IMR-90 (cell line): ENCODE data around the gene PAFAH2. TPM values are rescaled to one million over a fixed set of nuclear protein-coding genes. Genes with fewer than 3 reads are reported as not detected.

Experiments
- ATAC-seq: fragments of 200-7000 bp; cut with Tn5 transposase; 2 replicates; pipeline ENCODE4 v1.9.1; 2020; ENCODE audit warnings: low read depth, mild to moderate bottlenecking, moderate library complexity
- BruUV-seq: library from RNA; stranded (reverse); fragments of 400-500 nt; replicated peaks from 2 replicates; lab custom pipeline; 2021; lab: Mats Ljungman, UMichigan
- CTCF ChIA-PET: fragments of 300-600 bp; formaldehyde crosslinking; extraction: SDS; loops from one replicate; lab custom pipeline; 2021; ENCODE audit warnings: antibody characterized with exemption; lab: Yijun Ruan, JAX
- POLR2A ChIA-PET: fragments of 300-600 bp; sonication (Branson Sonifier 250); formaldehyde crosslinking; loops from one replicate; lab custom pipeline; 2022; ENCODE audit warnings: antibody characterized with exemption; ENCODE audit not compliant: unreplicated experiment; lab: Charles Lee
- DNase-seq: peaks from one replicate; pipeline ENCODE4 v3.0.0; 2013
- H2AFZ ChIP-seq: replicated peaks from 2 replicates; pipeline ENCODE3; 2013; ENCODE audit warnings: low read length, mild to moderate bottlenecking; ENCODE audit not compliant: poor library complexity
- H2AK5ac ChIP-seq: 2 replicates; pipeline ENCODE4 v1.6.1; 2013; ENCODE audit warnings: low read depth, low read length, inconsistent platforms
- H2AK9ac ChIP-seq: replicated peaks from 2 replicates; pipeline ENCODE3; 2013; ENCODE audit warnings: mild to moderate bottlenecking, low read depth, low read length, moderate library complexity; ENCODE audit not compliant: poor library complexity
- H2BK120ac ChIP-seq: 2 replicates; pipeline ENCODE4 v1.6.1; 2013; ENCODE audit warnings: low read depth, low read length, inconsistent platforms
- H2BK15ac ChIP-seq: 3 replicates; pipeline ENCODE4 v1.6.1; 2013; ENCODE audit warnings: low read depth, low read length, inconsistent platforms
- H2BK20ac ChIP-seq: 2 replicates; pipeline ENCODE4 v1.6.1; 2013; ENCODE audit warnings: low read depth, mild to moderate bottlenecking, inconsistent platforms, low read length, moderate library complexity
- H2BK5ac ChIP-seq: 2 replicates; pipeline ENCODE4 v1.6.1; 2013; ENCODE audit warnings: mild to moderate bottlenecking, low read depth, low read length, inconsistent platforms; ENCODE audit not compliant: poor library complexity, severe bottlenecking
- H3K14ac ChIP-seq: replicated peaks from 2 replicates; pipeline ENCODE4 v1.6.1; 2013; ENCODE audit warnings: low read depth, low read length, inconsistent platforms
- H3K18ac ChIP-seq: 2 replicates; pipeline ENCODE4 v1.6.1; 2013; ENCODE audit warnings: low read depth, low read length, control low read depth
- H3K23ac ChIP-seq: 2 replicates; pipeline ENCODE4 v1.6.1; 2013; ENCODE audit warnings: low read depth, low read length, inconsistent platforms
- H3K27ac ChIP-seq: 2 replicates; pipeline ENCODE4 v1.5.1; 2013; ENCODE audit warnings: mild to moderate bottlenecking, control low read depth, low read length; ENCODE audit not compliant: insufficient read depth
- H3K27me3 ChIP-seq: 2 replicates; pipeline ENCODE4 v1.6.1; 2013; ENCODE audit warnings: low read length; ENCODE audit not compliant: control insufficient read depth, insufficient read depth
- H3K36me3 ChIP-seq: 2 replicates; pipeline ENCODE4 v1.6.1; 2013; ENCODE audit warnings: low read length, mixed read lengths; ENCODE audit not compliant: control insufficient read depth, insufficient read depth
- H3K4ac ChIP-seq: 2 replicates; pipeline ENCODE4 v1.6.1; 2013; ENCODE audit warnings: low read depth, low read length, inconsistent platforms
- H3K4me1 ChIP-seq: 2 replicates; pipeline ENCODE4 v1.6.1; 2013; ENCODE audit warnings: low read length, mixed read lengths; ENCODE audit not compliant: control insufficient read depth, insufficient read depth
- H3K4me2 ChIP-seq: 2 replicates; pipeline ENCODE4 v1.6.1; 2013; ENCODE audit warnings: low read depth, mild to moderate bottlenecking, control low read depth, low read length, moderate library complexity
- H3K4me3 ChIP-seq: 2 replicates; pipeline ENCODE4 v1.5.1; 2013; ENCODE audit warnings: low read depth, mild to moderate bottlenecking, control low read depth, low read length, moderate library complexity; ENCODE audit not compliant: insufficient read depth
- H3K56ac ChIP-seq: 2 replicates; pipeline ENCODE4 v1.6.1; 2013; ENCODE audit warnings: low read length, inconsistent platforms; ENCODE audit not compliant: insufficient read depth; ENCODE audit errors: extremely low read depth
- H3K79me1 ChIP-seq, 2 experiments: 2 replicates each; pipeline ENCODE4 v1.6.1; 2013; ENCODE audit warnings: low read length in 2 of 2, inconsistent platforms in 1 of 2, low read depth in 1 of 2
- H3K9ac ChIP-seq: 2 replicates; pipeline ENCODE4 v1.6.1; 2013; ENCODE audit warnings: low read depth, low read length, control low read depth
- H3K9me1 ChIP-seq: 2 replicates; pipeline ENCODE4 v1.6.1; 2013; ENCODE audit warnings: low read length, inconsistent platforms; ENCODE audit not compliant: insufficient read depth
- H3K9me3 ChIP-seq: 2 replicates; pipeline ENCODE4 v1.6.1; 2013; ENCODE audit warnings: low read length; ENCODE audit not compliant: control insufficient read depth, insufficient read depth
- H4K20me1 ChIP-seq: 2 replicates; pipeline ENCODE4 v1.6.1; 2013; ENCODE audit warnings: low read length, inconsistent platforms; ENCODE audit not compliant: insufficient read depth
- H4K5ac ChIP-seq: 2 replicates; pipeline ENCODE4 v1.6.1; 2013; ENCODE audit warnings: mild to moderate bottlenecking, low read depth, low read length, control low read depth
- H4K8ac ChIP-seq, 2 experiments: 2 replicates each; pipeline ENCODE4 v1.6.1; 2013; ENCODE audit warnings: low read depth in 2 of 2, low read length in 2 of 2, control low read depth in 1 of 2, inconsistent platforms in 1 of 2
- H4K91ac ChIP-seq: 2 replicates; pipeline ENCODE4 v1.6.1; 2013; ENCODE audit warnings: low read depth, low read length, inconsistent platforms; ENCODE audit not compliant: insufficient read depth
- BHLHE40 ChIP-seq: fragments of 150-350 bp; IDR thresholded peaks from 2 replicates; pipeline ENCODE4 v1.6.1; 2016; ENCODE audit warnings: mild to moderate bottlenecking, low read depth, low read length
- CEBPB ChIP-seq: IDR thresholded peaks from 2 replicates; pipeline ENCODE4 v1.6.1; 2012; ENCODE audit warnings: low read depth, low read length, improper control_type of control experiment
- CHD1 ChIP-seq: IDR thresholded peaks from 2 replicates; pipeline ENCODE4 v1.6.1; 2012; ENCODE audit warnings: low read depth, low read length, improper control_type of control experiment
- ELK1 ChIP-seq: fragments of 150-350 bp; IDR thresholded peaks from 2 replicates; pipeline ENCODE4 v1.6.1; 2016; ENCODE audit warnings: low read depth, mild to moderate bottlenecking, low read length, moderate library complexity, borderline replicate concordance
- FOS ChIP-seq: fragments of 150-350 bp; IDR thresholded peaks from 2 replicates; pipeline ENCODE4 v1.6.1; 2016; ENCODE audit warnings: low read depth, low read length
- MAFK ChIP-seq: IDR thresholded peaks from 2 replicates; pipeline ENCODE4 v1.6.1; 2012; ENCODE audit warnings: low read depth, low read length, improper control_type of control experiment
- MAZ ChIP-seq: IDR thresholded peaks from 2 replicates; pipeline ENCODE4 v1.6.1; 2012; ENCODE audit warnings: low read depth, mild to moderate bottlenecking, low read length, improper control_type of control experiment, moderate library complexity, borderline replicate concordance
- MXI1 ChIP-seq: IDR thresholded peaks from 2 replicates; pipeline ENCODE4 v1.6.1; 2012; ENCODE audit warnings: low read depth, mild to moderate bottlenecking, low read length, moderate library complexity, borderline replicate concordance
- NFE2L2 ChIP-seq: fragments of 150-350 bp; IDR thresholded peaks from 2 replicates; pipeline ENCODE4 v1.6.1; 2016; ENCODE audit warnings: low read depth, mild to moderate bottlenecking, low read length
- POLR2A ChIP-seq: IDR thresholded peaks from 2 replicates; pipeline ENCODE4 v1.6.1; 2012; ENCODE audit warnings: mild to moderate bottlenecking, low read depth, low read length
- RAD21 ChIP-seq: IDR thresholded peaks from 2 replicates; pipeline ENCODE4 v1.6.1; 2012; ENCODE audit warnings: low read length, improper control_type of control experiment
- RCOR1 ChIP-seq: IDR thresholded peaks from 2 replicates; pipeline ENCODE4 v1.6.1; 2012; ENCODE audit warnings: mild to moderate bottlenecking, low read length, improper control_type of control experiment; ENCODE audit not compliant: insufficient replicate concordance
- RFX5 ChIP-seq: IDR thresholded peaks from 2 replicates; pipeline ENCODE4 v1.8.0; 2012; ENCODE audit warnings: low read depth, mild to moderate bottlenecking, low read length, moderate library complexity
- SMC3 ChIP-seq: fragments of 150-350 bp; IDR thresholded peaks from 2 replicates; pipeline ENCODE4 v1.6.1; 2016; ENCODE audit warnings: low read depth, mild to moderate bottlenecking, antibody characterized with exemption, low read length, moderate library complexity
- USF2 ChIP-seq: fragments of 150-350 bp; IDR thresholded peaks from 2 replicates; pipeline ENCODE4 v1.6.1; 2017; ENCODE audit warnings: mild to moderate bottlenecking, antibody characterized with exemption, low read length, low read depth
- WGBS, 2 experiments: methylation state at CpG; one replicate each; pipeline versions ENCODE4 v1.1.5 to v1.1.7; 2013; ENCODE audit warnings: missing lambda C conversion rate in 2 of 2; ENCODE audit not compliant: insufficient read length in 1 of 2; ENCODE audit errors: extremely low coverage in 2 of 2; 5-methylcytosine and 5-hydroxymethylcytosine counted together
- dilution Hi-C: fragments of 300-500 bp; cut with HindIII; formaldehyde crosslinking; loops from one replicate; pipeline ENCODE4 v1.14.3; 2018; ENCODE audit warnings: low sequenced_read_pairs; ENCODE audit not compliant: unreplicated experiment
- in situ Hi-C: fragments of 300-500 bp; cut with MboI; formaldehyde crosslinking; loops from 3 replicates; pipeline ENCODE4 v1.14.3; 2019; ENCODE audit warnings: low sequenced_read_pairs, inconsistent platforms, mixed read lengths
- intact Hi-C: fragments of 100-400 bp; cut with micrococcal nuclease; formaldehyde crosslinking; loops from 2 replicates; pipeline ENCODE4 v1.10.0; 2022
- polyA plus RNA-seq, 3 experiments: library from polyadenylated mRNA; depleted of rRNA; stranded (reverse); fragments of >200 nt; gene quantifications; 2 replicates each; pipeline ENCODE4 v1.2.3, GENCODE V29; 2012; ENCODE audit warnings: low replicate concordance in 1 of 3
- total RNA-seq: library from RNA; depleted of rRNA; stranded (reverse); fragments of >200 nt; gene quantifications from 2 replicates; pipeline ENCODE4 v1.2.3, GENCODE V29; 2012
- TF ChIP-seq, protein P1 (sequence below): conservative IDR thresholded peaks from 2 replicates; pipeline ENCODE4 v1.5.1; 2012; ENCODE audit warnings: mild to moderate bottlenecking, low read depth, low read length, improper control_type of control experiment

Gene PAFAH2
- total and polyA plus RNA-seq, 2 of the 4 experiments (the other 2 are of a cell fraction), result 8.3 to 12.2 TPM

DNA sequence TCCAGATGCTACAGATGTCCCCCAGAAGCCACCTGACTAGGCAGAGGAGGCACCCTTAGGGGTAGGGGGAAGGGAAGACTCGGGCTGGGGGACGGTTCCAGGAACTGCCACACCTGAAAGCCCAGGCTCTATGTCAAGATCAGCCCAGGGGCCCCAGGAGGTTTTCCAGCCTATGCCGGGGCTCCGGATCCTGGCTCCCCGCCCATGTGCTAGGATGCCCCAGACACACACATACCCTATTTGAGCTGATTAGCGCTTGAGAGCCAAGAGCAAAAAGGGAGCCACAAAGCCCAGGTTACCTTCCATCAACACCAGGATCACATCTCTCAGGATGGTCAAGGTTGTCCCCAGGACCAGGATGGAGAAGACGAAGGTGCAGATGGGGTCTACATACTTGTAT, 43.5 kb upstream of the PAFAH2 start:
- no peak overlapping the region for H3K56ac ChIP-seq
- no peaks in the 10 kb centered on the region for H3K9me1 ChIP-seq
- H4K91ac ChIP-seq, result no peak overlapping the region
- no peak overlapping the region for H3K4ac ChIP-seq
- H3K4me1 ChIP-seq, result peaks cover 2% of the 10 kb centered on the region
- no peak overlapping the region for H2BK120ac ChIP-seq
- WGBS, 2 experiments, result no CpG with 5 or more reads among the region's 7 CpGs
- H3K4me3 ChIP-seq, result no peak overlapping the region
- no peak overlapping the region for H2AK9ac ChIP-seq
- DNase-seq, result no peak
- ChIA-PET CTCF (no interaction called here), POLR2A (no interaction called here)
- H2AFZ ChIP-seq, result no peak overlapping the region
- H2BK15ac ChIP-seq, result no peak overlapping the region
- no peak for TF ChIP-seq USF2
- TF ChIP-seq RCOR1, result no peak
- TF ChIP-seq BHLHE40, result no peak
- TF ChIP-seq MAFK, result no peak
- TF ChIP-seq NFE2L2, result no peak
- TF ChIP-seq ELK1, result no peak
- TF ChIP-seq, protein P1, sequence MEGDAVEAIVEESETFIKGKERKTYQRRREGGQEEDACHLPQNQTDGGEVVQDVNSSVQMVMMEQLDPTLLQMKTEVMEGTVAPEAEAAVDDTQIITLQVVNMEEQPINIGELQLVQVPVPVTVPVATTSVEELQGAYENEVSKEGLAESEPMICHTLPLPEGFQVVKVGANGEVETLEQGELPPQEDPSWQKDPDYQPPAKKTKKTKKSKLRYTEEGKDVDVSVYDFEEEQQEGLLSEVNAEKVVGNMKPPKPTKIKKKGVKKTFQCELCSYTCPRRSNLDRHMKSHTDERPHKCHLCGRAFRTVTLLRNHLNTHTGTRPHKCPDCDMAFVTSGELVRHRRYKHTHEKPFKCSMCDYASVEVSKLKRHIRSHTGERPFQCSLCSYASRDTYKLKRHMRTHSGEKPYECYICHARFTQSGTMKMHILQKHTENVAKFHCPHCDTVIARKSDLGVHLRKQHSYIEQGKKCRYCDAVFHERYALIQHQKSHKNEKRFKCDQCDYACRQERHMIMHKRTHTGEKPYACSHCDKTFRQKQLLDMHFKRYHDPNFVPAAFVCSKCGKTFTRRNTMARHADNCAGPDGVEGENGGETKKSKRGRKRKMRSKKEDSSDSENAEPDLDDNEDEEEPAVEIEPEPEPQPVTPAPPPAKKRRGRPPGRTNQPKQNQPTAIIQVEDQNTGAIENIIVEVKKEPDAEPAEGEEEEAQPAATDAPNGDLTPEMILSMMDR, result no peak
- TF ChIP-seq SMC3, result no peak
- no peak for TF ChIP-seq RFX5
- no peak for TF ChIP-seq MXI1
- TF ChIP-seq CEBPB, result no peak
- no peak for TF ChIP-seq CHD1
- no peak for TF ChIP-seq RAD21
- no peak for TF ChIP-seq FOS
- no peak for TF ChIP-seq POLR2A
- TF ChIP-seq MAZ, result no peak
- H3K4me2 ChIP-seq, result no peak overlapping the region
- no peak overlapping the region for H3K9ac ChIP-seq
- no peak overlapping the region for H3K18ac ChIP-seq
- no peaks in the 10 kb centered on the region for H3K79me1 ChIP-seq
- no peak overlapping the region for H4K8ac ChIP-seq
- H3K27me3 ChIP-seq, result peaks cover 63% of the 10 kb centered on the region
- no peak overlapping the region for H2BK20ac ChIP-seq
- no peak overlapping the region for H2AK5ac ChIP-seq
- no peak overlapping the region for H4K5ac ChIP-seq
- H3K14ac ChIP-seq, result no peak overlapping the region
- no peak overlapping the region for H3K27ac ChIP-seq
- no peak for ATAC-seq
- intact Hi-C loops, result no loop called here
- no peaks in the 10 kb centered on the region for H4K20me1 ChIP-seq
- no peaks in the 10 kb centered on the region for H3K36me3 ChIP-seq
- dilution Hi-C loops, result no loop called here
- H2BK5ac ChIP-seq, result no peak overlapping the region
- no peaks in the 10 kb centered on the region for H3K9me3 ChIP-seq
- in situ Hi-C loops, result loop anchor here (5.0 kb wide), 2 partner anchors 56 to 106 kb away; no protein-coding TSS in a partner anchor
- H3K23ac ChIP-seq, result no peak overlapping the region
- BruUV-seq, result no TSS peak
